Measurements from ENCODE around the gene CASK.

- TF ChIP-seq CTCF (IDR thresholded peaks at IDR 0.05; ENCODE audit: poor library complexity) (no peak), EZH2 (IDR thresholded peaks at IDR 0.05; ENCODE audit: borderline replicate concordance) (no peak)
Observed at GRCh38 chrX:41543025-41543424, 380.3 kb downstream of the CASK start.
